ENCODE measurements around the gene SP5.
A peak's percentile ranks its signal among the peaks of the same experiment; 100 is the strongest.
"Not testable (repeated sequence)": the region's sequence is repeated elsewhere in the genome, so short reads cannot be mapped to it uniquely, and the experiment has no call there.

Gene SP5

DNA sequence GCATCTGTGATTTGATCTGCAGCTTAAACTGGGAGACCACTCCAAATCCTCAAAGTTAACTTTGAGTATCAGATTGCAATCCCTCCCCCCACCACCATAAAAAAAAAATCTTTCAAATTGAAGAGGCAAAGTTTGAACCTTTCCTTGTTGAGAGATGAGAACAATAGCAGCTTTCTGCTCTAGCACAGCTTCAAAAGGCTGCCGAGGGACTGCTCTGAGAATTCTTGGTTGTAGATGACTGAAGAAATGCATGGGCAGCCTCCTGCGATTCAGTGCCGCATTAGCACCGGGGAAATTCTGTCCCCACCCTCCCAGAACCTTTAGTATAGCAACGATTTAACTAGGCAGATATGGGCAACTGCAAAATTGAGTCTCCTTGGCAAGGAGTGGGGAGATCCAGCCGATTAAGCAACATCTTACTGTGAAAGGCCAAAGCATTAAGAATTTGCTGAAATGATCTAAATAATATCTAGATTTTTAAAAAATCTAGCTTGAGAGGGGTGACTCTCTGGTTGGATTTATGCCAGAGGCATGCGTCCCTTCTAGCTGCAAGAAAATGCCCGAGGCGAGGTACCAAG lies 3.9 kb upstream of the SP5 start:
- no peak for DNase-seq

DNA sequence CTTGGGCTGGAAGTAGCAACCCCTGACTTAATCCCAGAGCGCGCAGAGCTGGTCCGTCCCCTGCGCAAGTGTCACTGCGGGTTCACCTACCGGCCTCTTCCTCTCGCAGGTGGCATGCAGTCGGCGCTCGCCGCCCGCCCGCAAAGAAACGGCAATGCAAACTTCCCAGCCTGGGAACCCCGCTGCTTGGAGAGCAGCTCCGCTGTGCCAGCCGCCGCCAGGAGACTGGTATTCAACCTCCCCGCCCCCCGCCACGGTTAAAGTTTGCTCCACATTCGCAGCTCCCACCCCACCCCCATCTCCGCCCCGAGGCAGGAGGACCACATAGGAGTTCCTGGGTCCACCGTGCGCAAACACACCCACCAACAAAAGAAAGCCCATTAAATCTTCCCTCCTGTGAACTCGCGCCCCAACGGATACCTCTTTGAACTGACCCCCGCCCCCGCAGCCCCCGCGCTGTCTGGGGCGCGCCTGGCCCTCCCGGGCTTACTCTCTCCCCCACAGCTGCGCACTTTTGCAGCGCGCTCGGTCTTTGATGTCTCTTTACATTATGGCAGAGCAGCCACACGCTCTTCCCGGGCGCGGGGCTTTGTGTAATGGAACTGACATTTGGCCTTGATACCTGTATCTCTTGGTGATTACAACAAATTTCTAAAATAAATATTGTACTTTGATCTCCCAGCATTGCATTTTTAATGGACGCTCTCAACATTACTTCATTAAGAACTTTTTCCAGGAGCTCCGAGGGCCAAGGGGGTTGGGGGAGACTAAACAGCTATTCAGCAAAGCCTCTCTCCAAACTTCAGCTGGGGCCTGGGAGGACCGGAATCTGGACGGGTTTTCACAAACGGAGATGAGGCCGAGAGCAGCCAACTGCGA lies 3.1 kb upstream of the SP5 start:
- no peak for DNase-seq

DNA sequence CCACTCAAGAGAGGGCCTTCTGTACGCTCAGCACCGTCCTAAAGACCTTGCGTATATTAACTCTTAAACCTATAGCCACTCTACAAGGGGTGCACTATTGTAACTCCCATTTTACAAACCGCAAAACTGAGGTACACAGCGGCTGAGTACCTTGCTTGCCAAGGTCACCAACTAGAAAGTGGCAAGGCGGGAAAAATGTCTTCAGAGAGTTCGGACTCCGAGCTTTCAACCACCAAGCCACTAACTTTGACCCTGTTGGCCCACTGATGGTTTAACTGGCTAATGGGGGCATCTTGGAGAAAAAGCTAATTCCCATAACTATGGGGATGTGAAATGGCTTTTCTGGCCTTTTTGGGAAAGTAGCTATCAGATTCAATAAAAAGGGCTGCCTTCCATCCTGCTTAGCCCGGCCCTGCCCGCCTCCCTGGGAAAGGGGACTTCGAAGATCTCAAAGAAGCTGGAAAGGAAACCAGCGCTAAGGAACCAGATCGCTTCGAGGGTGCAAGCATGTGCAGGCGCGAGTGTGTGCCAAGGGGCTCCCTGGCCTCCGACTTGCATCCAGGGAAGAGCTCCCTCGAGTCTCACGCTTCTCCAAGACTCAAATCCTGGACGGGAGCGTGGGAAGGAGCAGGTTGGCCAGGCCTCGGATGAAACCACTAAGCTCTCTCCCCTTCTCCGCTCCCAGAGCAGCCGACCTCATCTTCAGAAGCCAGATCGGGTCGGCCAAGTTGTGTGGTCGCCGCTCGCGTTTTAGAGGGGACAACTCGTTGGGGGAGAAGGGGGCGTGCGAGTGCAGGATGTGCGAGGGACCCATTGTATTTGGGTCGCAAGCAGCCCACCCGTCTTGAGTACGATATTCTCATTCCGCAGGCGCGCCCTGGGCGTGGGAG lies 2.2 kb upstream of the SP5 start:
- no peak for DNase-seq

DNA sequence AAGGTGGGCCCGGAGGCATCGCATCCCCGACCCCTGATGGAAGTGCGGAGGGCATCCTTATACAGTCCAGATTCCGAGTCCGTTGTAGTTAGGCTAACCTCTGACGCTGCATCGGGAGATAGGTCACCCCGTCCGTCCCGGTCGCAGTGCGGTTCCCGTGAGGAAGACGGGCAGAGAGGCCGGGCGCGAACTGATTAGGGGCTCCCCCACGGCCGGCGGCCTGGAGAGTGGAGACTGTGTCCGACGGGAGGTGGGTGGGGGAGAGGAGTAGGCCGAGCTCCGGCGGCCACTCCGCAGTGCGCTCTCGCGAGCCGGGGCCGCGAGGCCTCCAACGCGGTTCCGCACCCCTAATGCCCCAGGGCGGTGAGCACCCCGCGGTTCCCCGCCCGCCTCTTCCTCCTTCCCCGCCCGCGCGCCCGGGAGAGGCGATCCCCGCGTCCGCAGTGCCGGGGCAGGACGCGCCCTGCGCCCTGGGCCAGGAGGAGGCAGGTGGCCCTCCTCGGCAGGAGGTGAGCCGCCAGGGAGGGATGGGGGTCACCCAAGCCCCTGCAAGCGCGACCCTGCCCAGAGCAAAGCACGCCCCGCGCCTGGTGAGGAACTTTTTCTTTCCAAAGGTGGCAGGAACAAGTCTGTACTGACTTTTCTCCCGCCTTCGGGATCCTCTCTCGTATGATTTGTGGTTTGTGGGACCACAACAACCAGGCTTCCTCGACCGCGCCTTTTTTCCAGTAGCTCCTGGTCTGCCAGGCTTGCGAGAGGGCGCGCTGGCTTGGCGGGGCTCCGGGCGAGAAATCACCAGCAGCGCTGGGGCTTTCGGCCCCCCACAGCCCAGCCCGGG lies 1.4 kb upstream of the SP5 start:
- no peak for DNase-seq

DNA sequence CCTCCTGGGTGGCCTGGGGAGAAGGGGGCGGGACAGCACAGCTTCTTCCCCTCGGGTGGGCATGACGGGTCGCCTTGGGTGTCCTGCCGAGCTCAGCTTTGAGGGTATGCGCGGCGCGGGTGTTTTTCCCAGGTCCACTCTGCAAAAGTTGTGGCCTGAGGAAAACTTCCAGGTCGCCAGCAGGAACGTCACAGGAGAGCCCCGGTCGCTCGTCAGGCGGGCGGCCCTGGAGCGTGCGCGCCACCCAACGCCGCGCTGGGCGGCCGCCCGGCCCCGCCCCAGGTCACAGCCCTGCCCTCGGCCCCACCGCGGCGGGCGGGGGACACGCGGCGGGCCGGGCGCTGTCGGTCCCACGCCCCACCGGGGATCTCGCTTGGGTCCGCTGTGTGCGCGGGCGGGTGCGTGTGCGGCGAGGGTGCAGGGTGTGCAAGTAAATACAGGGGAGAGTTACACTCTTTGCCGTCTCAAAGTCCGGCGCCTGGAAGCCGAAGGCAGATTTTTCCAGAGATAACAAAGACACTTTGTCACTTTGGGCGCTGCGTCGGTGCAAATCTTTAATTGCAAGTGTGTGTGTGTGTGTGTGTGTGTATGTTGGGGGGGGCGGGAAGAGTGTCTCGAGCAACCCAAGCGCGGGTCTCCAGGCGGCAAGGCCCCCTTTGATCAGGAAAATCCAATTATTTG lies 616 bp upstream of the SP5 start:
- DNase-seq = no peak

DNA sequence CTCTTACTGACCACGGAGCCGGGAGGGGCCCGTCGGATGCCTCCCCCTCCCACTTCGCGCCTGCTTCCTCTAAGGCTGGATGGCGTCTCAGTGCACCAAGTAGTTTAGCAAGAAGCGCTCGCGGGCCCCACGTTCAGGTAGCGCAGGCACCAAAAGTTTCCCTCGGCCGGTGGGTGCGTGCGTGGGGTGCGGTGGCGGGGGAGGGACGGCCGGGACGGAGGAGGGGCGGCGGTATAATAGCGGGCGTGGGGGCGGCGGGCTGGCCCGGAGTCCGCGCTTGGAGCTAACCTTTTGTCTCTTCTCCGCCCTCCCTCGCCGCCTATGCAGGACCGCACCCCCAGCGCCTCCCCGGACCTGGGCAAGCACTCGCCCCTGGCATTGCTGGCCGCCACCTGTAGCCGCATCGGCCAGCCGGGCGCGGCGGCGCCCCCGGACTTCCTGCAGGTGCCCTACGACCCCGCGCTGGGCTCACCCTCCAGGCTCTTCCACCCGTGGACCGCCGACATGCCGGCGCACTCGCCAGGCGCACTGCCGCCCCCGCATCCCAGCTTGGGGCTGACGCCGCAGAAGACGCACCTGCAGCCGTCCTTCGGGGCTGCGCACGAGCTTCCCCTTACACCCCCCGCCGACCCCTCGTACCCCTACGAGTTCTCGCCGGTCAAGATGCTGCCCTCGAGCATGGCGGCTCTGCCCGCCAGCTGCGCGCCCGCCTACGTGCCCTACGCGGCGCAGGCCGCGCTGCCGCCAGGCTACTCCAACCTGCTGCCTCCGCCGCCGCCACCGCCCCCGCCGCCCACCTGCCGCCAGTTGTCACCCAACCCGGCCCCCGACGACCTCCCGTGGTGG lies 1.0 kb downstream of the SP5 start:
- no peak for DNase-seq

DNA sequence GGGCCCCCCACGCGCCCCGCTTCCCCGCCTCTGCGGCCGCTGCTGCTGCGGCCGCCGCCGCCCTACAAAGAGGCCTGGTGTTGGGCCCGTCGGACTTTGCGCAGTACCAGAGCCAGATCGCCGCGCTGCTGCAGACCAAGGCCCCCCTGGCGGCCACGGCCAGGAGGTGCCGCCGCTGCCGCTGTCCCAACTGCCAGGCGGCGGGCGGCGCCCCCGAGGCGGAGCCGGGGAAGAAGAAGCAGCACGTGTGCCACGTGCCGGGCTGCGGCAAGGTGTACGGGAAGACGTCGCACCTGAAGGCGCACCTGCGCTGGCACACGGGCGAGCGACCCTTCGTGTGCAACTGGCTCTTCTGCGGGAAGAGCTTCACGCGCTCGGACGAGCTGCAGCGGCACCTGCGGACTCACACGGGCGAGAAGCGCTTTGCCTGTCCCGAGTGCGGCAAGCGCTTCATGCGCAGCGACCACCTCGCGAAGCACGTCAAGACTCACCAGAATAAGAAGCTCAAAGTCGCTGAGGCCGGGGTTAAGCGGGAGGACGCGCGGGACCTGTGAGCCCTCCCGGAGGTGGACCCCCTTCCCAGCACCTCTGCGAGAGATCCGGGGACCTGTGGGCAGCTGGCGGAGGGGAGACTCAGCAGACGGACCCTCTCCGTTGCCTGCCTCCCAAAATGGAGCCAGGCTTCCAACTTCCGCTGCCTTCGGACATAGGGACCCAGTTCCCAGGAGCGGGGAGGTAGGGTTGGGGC lies 1.9 kb downstream of the SP5 start:
- peak; percentile 12 for DNase-seq

DNA sequence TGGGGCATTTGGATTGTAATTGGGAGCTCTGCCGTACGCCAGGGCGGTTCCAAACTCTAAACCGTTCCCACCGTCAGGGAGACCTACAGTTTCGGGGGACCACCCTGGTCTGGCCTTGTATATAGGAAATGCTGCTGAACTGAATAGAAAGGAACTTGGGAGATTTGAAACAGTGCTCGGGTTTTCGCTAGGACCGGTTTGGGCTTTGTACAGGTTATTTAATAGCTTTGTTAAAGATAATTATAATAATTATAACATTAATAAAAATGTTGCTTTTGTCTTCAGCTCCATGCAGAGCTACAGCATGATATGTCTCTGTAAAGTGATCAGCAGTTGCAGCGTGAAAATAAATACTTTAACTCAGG lies 2.4 kb downstream of the SP5 start:
- no peak for DNase-seq

DNA sequence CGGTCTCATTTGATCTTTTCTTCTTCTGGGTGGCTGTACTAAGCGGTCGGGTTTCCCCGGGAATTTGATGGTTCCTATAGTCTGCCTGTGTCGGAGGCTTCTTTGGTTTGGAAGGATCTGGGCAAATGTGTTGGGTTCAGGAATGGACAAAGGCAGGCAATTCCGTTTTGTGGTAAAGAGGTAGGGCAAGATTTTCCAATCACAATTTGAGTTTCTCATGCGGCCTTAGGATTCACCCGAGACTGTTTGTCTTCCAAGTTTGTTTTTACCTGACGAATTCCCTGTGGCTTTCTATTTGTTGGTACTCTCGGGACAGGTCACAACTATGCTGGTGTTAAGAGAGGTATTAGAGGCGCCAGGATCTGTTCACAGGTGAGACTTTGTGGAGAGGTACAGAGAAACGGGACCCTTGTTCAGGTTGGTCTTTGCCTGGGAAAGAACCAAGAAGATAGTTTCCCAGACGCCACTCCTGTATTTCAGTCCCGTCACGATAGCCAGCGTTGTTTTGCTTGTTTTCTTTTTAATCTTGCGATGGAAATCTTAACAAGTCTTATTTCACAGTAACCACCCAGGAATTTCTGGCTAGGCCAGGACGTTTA lies 3.0 kb downstream of the SP5 start:
- DNase-seq = no peak

DNA sequence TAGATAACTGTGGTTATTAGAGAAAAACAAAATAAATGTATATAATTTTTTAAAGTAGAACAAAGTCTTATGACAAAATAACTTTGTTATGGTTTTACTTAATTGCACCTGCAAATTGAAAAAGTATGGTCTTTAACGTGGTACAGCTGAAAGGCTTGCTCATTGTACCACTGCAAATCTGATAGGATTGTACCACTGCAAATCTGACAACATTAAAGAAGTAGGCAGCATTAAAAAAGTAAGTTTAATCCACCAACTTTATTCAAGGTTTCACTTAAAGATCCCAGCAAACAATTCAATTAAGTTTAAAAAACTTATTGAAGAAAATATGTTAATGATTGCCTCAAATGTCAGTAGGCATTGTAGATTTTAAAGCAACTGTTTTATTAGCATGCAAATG lies 4.7 kb downstream of the SP5 start:
- no peak for DNase-seq

DNA sequence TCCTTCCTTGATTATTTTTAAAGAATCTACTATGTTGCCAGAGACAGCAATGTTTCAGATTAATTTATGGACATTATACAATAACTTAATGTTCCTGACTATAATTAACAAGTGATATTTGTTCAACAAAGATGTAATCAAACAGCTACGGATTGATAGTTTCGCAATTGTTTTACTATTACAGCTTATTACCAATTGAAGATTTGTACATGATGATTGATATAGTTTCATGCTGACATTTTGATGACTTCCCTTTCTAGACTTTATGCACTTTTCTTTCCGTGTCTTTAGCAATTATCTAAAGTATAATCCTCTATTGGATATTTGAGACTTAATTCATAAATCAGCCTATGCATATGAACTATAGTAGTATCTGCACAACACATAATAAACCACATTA lies 6.5 kb downstream of the SP5 start:
- DNase-seq = no peak

DNA sequence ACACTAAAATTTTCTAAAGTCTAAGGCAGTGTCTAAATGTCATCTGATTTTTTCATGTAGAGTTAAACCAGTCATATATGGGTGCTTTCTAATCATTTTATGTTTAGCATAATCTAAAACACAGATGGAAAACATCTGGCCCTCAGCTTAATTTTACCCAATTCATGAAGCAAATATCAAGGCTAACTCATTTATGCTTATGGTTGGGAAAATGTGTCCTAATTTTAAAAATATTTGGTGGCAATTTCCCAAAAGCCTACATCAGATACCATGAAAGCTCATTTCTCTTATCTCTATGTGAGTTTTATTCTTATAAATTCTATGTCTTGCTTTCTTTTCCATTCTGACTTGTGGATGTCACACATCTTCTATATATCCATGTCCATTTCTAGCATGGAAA lies 7.2 kb downstream of the SP5 start:
- no peak for DNase-seq

DNA sequence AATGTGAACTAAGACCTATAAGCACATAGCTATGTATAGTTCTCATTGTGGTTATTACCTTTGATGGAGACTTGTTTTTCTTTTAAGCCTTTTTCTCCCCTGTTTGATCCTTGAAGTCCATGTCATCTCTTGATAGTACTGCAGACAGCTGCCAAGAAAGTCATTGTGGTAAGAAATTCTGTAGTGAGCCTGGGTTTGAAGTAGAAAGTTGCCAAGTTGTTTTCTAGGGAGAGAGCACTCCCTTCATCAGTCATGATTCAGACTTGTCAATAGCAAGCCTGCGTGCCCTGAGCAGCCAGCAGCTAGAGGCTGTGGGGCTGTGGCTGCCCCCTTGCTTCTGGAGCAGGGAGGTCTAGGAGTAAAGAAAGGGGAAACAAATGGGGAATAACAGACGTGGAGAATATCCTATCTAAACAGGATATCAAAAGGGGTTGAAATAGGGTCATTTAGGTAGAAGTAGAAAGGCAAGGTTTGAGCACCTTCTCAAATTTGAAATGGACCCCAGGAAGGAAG lies 8.4 kb downstream of the SP5 start:
- DNase-seq = no peak

DNA sequence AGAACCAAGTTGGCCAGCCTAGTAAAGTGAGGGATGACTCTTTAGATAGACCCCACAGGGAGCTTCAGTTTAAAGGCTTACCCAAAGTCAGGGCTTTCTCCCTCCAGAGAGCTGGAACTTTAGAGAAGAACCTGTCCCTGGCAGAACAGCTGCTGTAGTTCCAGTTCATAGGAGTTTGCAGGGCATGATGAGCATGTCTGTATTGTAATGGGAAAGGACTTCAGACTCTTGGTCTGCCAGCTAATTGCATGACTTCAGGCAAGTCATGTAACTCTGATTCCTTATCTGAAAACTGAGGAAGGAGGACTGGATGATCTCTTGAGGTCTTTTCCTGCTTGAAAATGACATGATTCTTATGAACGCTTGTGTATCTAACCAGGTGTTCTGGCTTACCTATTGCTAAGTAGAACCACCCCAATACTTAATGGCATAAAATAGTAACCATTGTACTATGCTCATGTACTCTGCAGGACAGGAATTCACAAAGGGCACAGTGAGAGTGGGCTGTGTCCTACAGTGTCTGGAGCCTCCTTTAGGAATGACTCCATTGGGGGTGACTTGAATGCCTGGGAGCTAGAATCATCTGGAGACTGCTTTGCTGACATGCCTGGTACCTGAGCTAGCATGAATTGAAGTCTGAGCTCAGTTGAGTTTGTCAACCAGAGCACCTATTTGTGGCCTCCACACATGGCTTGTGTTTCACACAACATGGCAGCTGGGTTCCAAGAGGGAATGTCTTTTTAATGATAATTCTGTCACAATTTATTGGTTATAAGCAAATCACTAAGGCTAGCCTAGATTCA lies 18.9 kb downstream of the SP5 start:
- no peak for DNase-seq

DNA sequence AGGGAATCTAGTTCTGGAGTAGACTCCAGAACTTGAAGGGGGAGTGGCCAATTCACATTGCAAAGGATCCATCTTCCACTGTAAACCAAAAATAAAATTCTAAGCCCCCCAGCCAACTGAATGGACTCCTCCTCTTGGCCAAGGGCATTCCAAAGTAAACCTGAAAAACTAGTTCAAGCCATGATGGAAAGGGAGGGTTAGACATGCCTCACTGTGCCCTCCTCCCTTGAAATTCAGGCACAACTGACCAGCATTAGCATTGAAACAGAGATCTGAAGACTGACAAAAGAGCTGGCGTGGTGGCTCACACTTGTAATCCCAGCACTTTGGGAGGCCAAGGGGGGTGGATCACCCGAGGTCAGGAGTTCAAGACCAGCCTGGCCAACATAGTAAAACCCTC lies 19.5 kb downstream of the SP5 start:
- not testable (repeated sequence) for DNase-seq

DNA sequence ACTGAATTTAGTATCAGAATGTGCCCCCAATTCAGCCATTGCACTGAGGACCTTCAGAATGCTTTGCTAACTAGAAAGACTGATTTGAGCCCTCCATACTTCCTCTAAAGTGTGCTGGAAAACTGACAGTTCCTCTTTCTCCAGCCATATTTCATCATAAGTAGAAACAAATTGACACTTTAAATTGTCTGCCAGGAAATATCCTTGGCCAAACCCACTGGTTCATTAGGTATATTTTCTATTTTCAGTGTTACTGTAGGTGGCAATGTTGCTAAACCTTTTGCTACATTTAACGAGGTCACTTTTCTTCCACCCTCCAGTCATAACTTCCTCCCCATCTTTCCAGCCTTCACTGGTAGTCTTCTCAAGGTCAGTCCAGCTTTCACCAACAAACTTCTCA lies 21.5 kb downstream of the SP5 start:
- no peak for DNase-seq

DNA sequence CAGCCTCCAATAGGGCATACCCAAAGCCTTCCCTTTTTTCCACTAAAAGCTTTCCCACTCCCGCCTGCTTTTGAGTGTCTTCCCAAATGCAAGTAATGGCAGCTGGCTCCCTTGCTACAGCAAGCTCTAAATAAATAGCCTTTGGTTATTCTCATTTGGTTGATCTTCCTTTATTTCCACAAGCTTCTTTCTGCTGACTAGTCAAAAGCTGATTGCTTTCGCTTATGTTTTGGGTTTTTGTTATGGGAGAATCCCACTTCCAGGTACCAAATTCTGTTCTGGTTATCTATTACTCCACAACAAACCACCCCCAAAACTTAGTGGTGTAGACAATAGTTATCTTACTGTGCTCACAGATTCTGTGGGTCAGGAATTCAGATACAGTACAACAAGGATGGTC lies 22.3 kb downstream of the SP5 start:
- DNase-seq = no peak

DNA sequence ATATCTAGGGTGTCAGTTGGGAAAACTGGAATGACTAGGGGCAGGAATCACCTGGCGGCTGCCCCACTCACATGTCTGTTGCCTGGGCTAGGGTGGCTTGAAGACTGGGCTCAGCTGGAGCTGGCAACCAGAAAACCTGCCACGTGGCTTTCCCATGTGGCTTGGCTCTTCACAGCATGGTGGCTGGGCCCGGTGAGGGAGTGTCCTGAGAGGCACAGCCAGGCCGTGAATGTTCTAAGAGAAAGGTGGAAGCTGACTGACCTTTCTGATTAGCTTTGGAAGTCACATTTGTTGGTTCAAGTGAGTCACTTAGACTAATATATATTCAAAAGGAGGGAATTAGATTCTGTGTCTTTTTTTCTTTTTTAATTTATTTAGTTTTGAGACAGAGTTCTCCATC lies 22.7 kb downstream of the SP5 start:
- no peak for DNase-seq

DNA sequence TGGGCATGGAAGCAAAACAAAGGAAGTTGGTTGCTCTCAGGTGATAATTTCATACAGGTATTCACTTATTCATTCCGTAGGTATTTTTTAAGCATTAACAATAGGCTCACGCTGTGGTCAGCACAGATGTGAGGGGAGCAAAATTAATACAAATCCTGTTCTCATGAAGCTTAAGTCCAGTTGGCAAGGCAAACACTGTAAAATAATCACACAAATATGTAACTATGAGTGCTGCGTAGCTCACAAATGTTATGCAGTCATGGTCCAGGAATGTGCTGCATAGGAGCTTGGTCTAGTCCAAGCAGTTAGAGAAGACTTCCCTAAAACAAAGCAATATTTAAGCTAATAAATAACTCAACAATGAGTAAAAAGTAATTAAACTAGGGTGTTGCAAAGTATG lies 23.9 kb downstream of the SP5 start:
- DNase-seq = no peak

All from central memory CD4-positive, alpha-beta T cell (primary cell).